Endodermal cell (in vitro differentiated cells): ENCODE data around the gene TPPP. TPM values are rescaled to one million over a fixed set of nuclear protein-coding genes. Genes with fewer than 3 reads are reported as not detected.

Experiments used
- DNase-seq: peaks from one replicate; pipeline ENCODE4 v3.0.0-alpha.2; 2017
- H3K27ac ChIP-seq: 2 replicates; pipeline ENCODE4 v1.5.1; 2013; ENCODE audit warnings: mild to moderate bottlenecking, low read depth, low read length, moderate library complexity
- H3K27me3 ChIP-seq: 2 replicates; pipeline ENCODE4 v1.6.1; 2013; ENCODE audit warnings: mild to moderate bottlenecking, low read length, moderate library complexity; ENCODE audit not compliant: insufficient read depth, control insufficient read depth, poor library complexity, severe bottlenecking
- H3K36me3 ChIP-seq: 2 replicates; pipeline ENCODE4 v1.7.0; 2013; ENCODE audit warnings: mild to moderate bottlenecking, low read length, moderate library complexity; ENCODE audit not compliant: control insufficient read depth, insufficient read depth
- H3K4me1 ChIP-seq: one replicate; pipeline ENCODE4 v1.7.0; 2013; ENCODE audit warnings: low read length; ENCODE audit not compliant: control insufficient read depth, insufficient read depth
- H3K4me3 ChIP-seq: 2 replicates; pipeline ENCODE4 v1.5.1; 2013; ENCODE audit warnings: mild to moderate bottlenecking, low read length, moderate library complexity
- H3K9ac ChIP-seq: 2 replicates; pipeline ENCODE4 v1.6.1; 2013; ENCODE audit warnings: mild to moderate bottlenecking, low read length, moderate library complexity; ENCODE audit not compliant: poor library complexity, severe bottlenecking; ENCODE audit errors: extremely low read depth
- H3K9me3 ChIP-seq: 2 replicates; pipeline ENCODE4 v1.6.1; 2013; ENCODE audit warnings: mild to moderate bottlenecking, low read length, moderate library complexity; ENCODE audit not compliant: control insufficient read depth
- H3K27ac Mint-ChIP-seq: 2 replicates; pipeline ENCODE4 v1.8.0; 2020; ENCODE audit warnings: mixed read lengths
- H3K27me3 Mint-ChIP-seq: 2 replicates; pipeline ENCODE4 v1.8.0; 2021; ENCODE audit warnings: mild to moderate bottlenecking, mixed read lengths; ENCODE audit not compliant: insufficient read depth
- H3K36me3 Mint-ChIP-seq: 2 replicates; pipeline ENCODE4 v1.8.0; 2020; ENCODE audit warnings: low read depth, mixed read lengths
- H3K4me1 Mint-ChIP-seq: 2 replicates; pipeline ENCODE4 v1.8.0; 2020; ENCODE audit warnings: mixed read lengths
- H3K4me3 Mint-ChIP-seq: 2 replicates; pipeline ENCODE4 v1.8.0; 2020; ENCODE audit warnings: mild to moderate bottlenecking, moderate library complexity, mixed read lengths
- H3K9me3 Mint-ChIP-seq: 2 replicates; pipeline ENCODE4 v1.8.0; 2020; ENCODE audit warnings: mild to moderate bottlenecking, mixed read lengths
- CTCF ChIP-seq: fragments of 200-600 bp; sonication (generic); conservative IDR thresholded peaks from 2 replicates; pipeline ENCODE4 v1.5.0; 2021; ENCODE audit warnings: antibody characterized with exemption, mild to moderate bottlenecking
- whole genome bisulfite sequencing, 2 experiments: methylation state at CpG; one replicate each; pipeline versions ENCODE4 v1.1.5 to v1.1.7; 2013; ENCODE audit warnings: missing lambda C conversion rate in 2 of 2, mixed read lengths in 1 of 2; ENCODE audit not compliant: insufficient coverage in 1 of 2, insufficient read length in 1 of 2; 5-methylcytosine and 5-hydroxymethylcytosine counted together
- total RNA-seq, 2 donors: library from RNA; stranded (reverse); fragmentation: NEBNext Ultra II Directional in 1 of 2; extraction: Animal tissue kit (Norgen Biotek cat#: 25700) in 1 of 2; gene quantifications; 2 replicates in 1 of 2; 3 replicates in 1 of 2; pipeline ENCODE4 v1.2.1, GENCODE V29; 2021

TPPP gene
- total RNA-seq, 2 donors from 2014 or later = 0.22 to 0.70 TPM

GRCh38 chr5:657570-657969 lies 35.6 kb downstream of the TPPP start:
- WGBS, 2 experiments = 94 to 100% methylated on average over 3 to 6 of the region's 6 CpGs
- no peak for DNase-seq
- H3K36me3 Mint-ChIP-seq = peaks cover 56% of the 10 kb centered on the region

GRCh38 chr5:655406-655805 lies 37.7 kb downstream of the TPPP start:
- Mint-ChIP-seq H3K36me3 (peaks cover 46% of the 10 kb centered on the region), H3K4me3 (no peak overlapping the region)
- peaks cover 15% of the 10 kb centered on the region for H3K9me3 ChIP-seq

More at GRCh38 chr5:657570-657969, 35.6 kb downstream of the TPPP start:
- H3K4me1 Mint-ChIP-seq = no peaks in the 10 kb centered on the region
- no peak for TF ChIP-seq CTCF
- no peak overlapping the region for H3K4me3 Mint-ChIP-seq
- H3K27ac Mint-ChIP-seq = no peak overlapping the region
- peaks cover 15% of the 10 kb centered on the region for H3K9me3 ChIP-seq
- no peak overlapping the region for H3K27ac ChIP-seq
- H3K27me3 ChIP-seq = no peaks in the 10 kb centered on the region
- H3K4me1 ChIP-seq = no peaks in the 10 kb centered on the region
- peaks cover 9% of the 10 kb centered on the region for H3K9me3 Mint-ChIP-seq
- no peak overlapping the region for H3K4me3 ChIP-seq
- no peaks in the 10 kb centered on the region for H3K27me3 Mint-ChIP-seq
- H3K9ac ChIP-seq = no peak overlapping the region
- H3K36me3 ChIP-seq = peaks cover 67% of the 10 kb centered on the region

GRCh38 chr5:654071-654778 lies 38.9 kb downstream of the TPPP start:
- peaks cover 19% of the 10 kb centered on the region for H3K9me3 ChIP-seq
- peaks cover 73% of the 10 kb centered on the region for H3K36me3 ChIP-seq
- no peak for TF ChIP-seq CTCF
- no peaks in the 10 kb centered on the region for H3K27me3 Mint-ChIP-seq
- no peaks in the 10 kb centered on the region for H3K4me1 Mint-ChIP-seq
- DNase-seq = no peak
- H3K4me3 Mint-ChIP-seq = no peak overlapping the region
- peaks cover 11% of the 10 kb centered on the region for H3K9me3 Mint-ChIP-seq
- no peak overlapping the region for H3K4me3 ChIP-seq
- no peak overlapping the region for H3K27ac Mint-ChIP-seq
- H3K27me3 ChIP-seq = no peaks in the 10 kb centered on the region
- H3K9ac ChIP-seq = no peak overlapping the region
- H3K4me1 ChIP-seq = no peaks in the 10 kb centered on the region
- peaks cover 35% of the 10 kb centered on the region for H3K36me3 Mint-ChIP-seq
- 96 to 97% methylated on average over 12 to 16 of the region's 17 CpGs for WGBS, 2 experiments
- H3K27ac ChIP-seq = no peak overlapping the region

More at GRCh38 chr5:655406-655805, 37.7 kb downstream of the TPPP start:
- 96 to 98% methylated on average over 3 to 13 of the region's 13 CpGs for WGBS, 2 experiments
- DNase-seq = no peak
- Histone ChIP-seq H3K27me3 (no peaks in the 10 kb centered on the region), H3K4me3 (no peak overlapping the region), H3K27ac (no peak overlapping the region), H3K9ac (no peak overlapping the region), H3K4me1 (no peaks in the 10 kb centered on the region), H3K36me3 (peaks cover 75% of the 10 kb centered on the region)
- no peaks in the 10 kb centered on the region for H3K27me3 Mint-ChIP-seq
- peaks cover 11% of the 10 kb centered on the region for H3K9me3 Mint-ChIP-seq
- no peak for TF ChIP-seq CTCF
- no peaks in the 10 kb centered on the region for H3K4me1 Mint-ChIP-seq
- H3K27ac Mint-ChIP-seq = no peak overlapping the region
